K562 (cell line): ENCODE measurements around the gene C2orf66. TPM values are rescaled to one million over a fixed set of nuclear protein-coding genes. Genes with fewer than 3 reads are reported as not detected.

ENCODE experiments used
- ARID3A ChIP-seq: IDR thresholded peaks from 2 replicates; pipeline ENCODE4 v1.6.1; 2012; ENCODE audit warnings: low read depth, low read length, improper control_type of control experiment, borderline replicate concordance
- FIP1L1 ChIP-seq: fragments of 200-400 bp; formaldehyde crosslinking; IDR thresholded peaks from 2 replicates; pipeline ENCODE4 v1.6.1; 2018; ENCODE audit warnings: mild to moderate bottlenecking, low read depth, low read length; ENCODE audit not compliant: poor library complexity, severe bottlenecking
- ILK ChIP-seq: fragments of 450-650 bp; IDR thresholded peaks from 2 replicates; pipeline ENCODE4 v1.6.1; 2016; ENCODE audit warnings: missing genetic modification characterization, low read depth, mild to moderate bottlenecking, missing compliant biosample characterization, moderate library complexity, borderline replicate concordance
- KLF16 ChIP-seq: IDR thresholded peaks from 2 replicates; pipeline ENCODE4 v1.6.1; 2016; ENCODE audit warnings: antibody characterized with exemption
- LCOR ChIP-seq: sonication (generic); formaldehyde crosslinking; IDR thresholded peaks from 2 replicates; pipeline ENCODE4 v1.8.0; 2022; ENCODE audit warnings: mild to moderate bottlenecking, missing genetic modification reagents
- POU5F1 ChIP-seq: fragments of 150-350 bp; IDR thresholded peaks from 2 replicates; pipeline ENCODE4 v1.6.1; 2014; ENCODE audit warnings: borderline replicate concordance, low read length, low read depth, mild to moderate bottlenecking; ENCODE audit not compliant: partially characterized antibody
- TEAD4 ChIP-seq, 2 experiments: sonication (generic) in 1 of 2; formaldehyde crosslinking in 1 of 2; IDR thresholded peaks; 2 replicates each; pipeline versions ENCODE4 v1.6.1 to v1.8.0; 2012 to 2022; ENCODE audit warnings: borderline replicate concordance in 1 of 2, inconsistent platforms in 1 of 2, low read length in 1 of 2, mild to moderate bottlenecking in 1 of 2, missing genetic modification reagents in 1 of 2
- ZMIZ1 ChIP-seq, 2 experiments: fragments of 150-350 bp in 1 of 2; IDR thresholded peaks; 2 replicates each; pipeline ENCODE4 v1.6.1; 2012 to 2016; ENCODE audit warnings: low read depth in 2 of 2, low read length in 2 of 2, mild to moderate bottlenecking in 1 of 2, moderate library complexity in 1 of 2
- ZNF224 ChIP-seq: sonication (generic); formaldehyde crosslinking; IDR thresholded peaks from 2 replicates; pipeline ENCODE4 v1.8.0; 2022; ENCODE audit warnings: mild to moderate bottlenecking, missing genetic modification reagents
- ZNF707 ChIP-seq: fragments of 250-450 bp; sonication (Bioruptor Pico); conservative IDR thresholded peaks from 2 replicates; pipeline ENCODE4 v1.8.0; 2022; ENCODE audit warnings: inconsistent platforms, mild to moderate bottlenecking, moderate library complexity
- polyA plus RNA-seq, 8 experiments: library from polyadenylated mRNA; depleted of rRNA in 4 of 8; stranded (reverse) in 5 of 8; unstranded in 3 of 8; fragments of >200 nt; fragmentation: Nextera tagmentation in 2 of 8; fragmentation: Illumina TruSeq in 1 of 8; extraction: Ambion mirVana in 2 of 8; extraction: Trizol in 1 of 8; gene quantifications; 2 replicates each; pipeline versions ENCODE4 v1.2.1 to v1.2.3, GENCODE V29; 2011 to 2014; ENCODE audit warnings: inconsistent platforms in 1 of 8, missing spikeins in 1 of 8
- total RNA-seq, 7 experiments: library from RNA; depleted of rRNA in 6 of 7; stranded (reverse); fragments of >200 nt in 6 of 7; fragmentation: Illumina TruSeq in 2 of 7; extraction: Trizol in 2 of 7; gene quantifications; 2 replicates each; pipeline versions ENCODE4 v1.2.1 to v1.2.3, GENCODE V29; 2011 to 2021; ENCODE audit warnings: low replicate concordance in 1 of 7

Gene C2orf66
- total and polyA plus RNA-seq, 9 of the 15 experiments (the other 6 are each of a cell fraction or from before 2014, with no cell fraction given), result not detected

- no peak for TF ChIP-seq ZNF224 (CRISPR knock-in tag)
- TF ChIP-seq KLF16, result no peak
- no peak for TF ChIP-seq ZNF707
- no peak for TF ChIP-seq LCOR
- no peak for TF ChIP-seq POU5F1
- no peak for TF ChIP-seq ZMIZ1 (IDR thresholded peaks at IDR 0.05; ENCODE audit: low read depth in 2 of 2, low read length in 2 of 2)
- no peak for TF ChIP-seq ILK
- no peak for TF ChIP-seq ARID3A
- no peak for TF ChIP-seq FIP1L1
- TF ChIP-seq TEAD4 (IDR thresholded peaks at IDR 0.05; ENCODE audit: low read length), result no peak
- TF ChIP-seq TEAD4 (CRISPR knock-in tag; IDR thresholded peaks at IDR 0.05; ENCODE audit: borderline replicate concordance), result no peak
Observed at GRCh38 chr2:196851088-196851487, 41.9 kb upstream of the C2orf66 start (continued).
